ENCODE results near the gene NME3. TPM values are rescaled to one million over a fixed set of nuclear protein-coding genes. Genes with fewer than 3 reads are reported as not detected.

Gene NME3
- total and polyA plus RNA-seq, 9 of the 15 experiments (the other 6 are each of a cell fraction or from before 2014, with no cell fraction given): 0.68 to 76.3 (median 11.5) TPM

- TF ChIP-seq MGA (IDR thresholded peaks at IDR 0.05): peak; percentile 75
- TF ChIP-seq PTRF (tag; IDR thresholded peaks at IDR 0.05): no peak
- no peak for TF ChIP-seq POLR2AphosphoS2 (IDR thresholded peaks at IDR 0.05; ENCODE audit: low read length)
- no peak for TF ChIP-seq CLOCK (CRISPR knock-in tag; IDR thresholded peaks at IDR 0.05; ENCODE audit: borderline replicate concordance)
- TF ChIP-seq HDAC6 (IDR thresholded peaks at IDR 0.05; ENCODE audit: low read depth, low read length): no peak
- TF ChIP-seq ETS1 (conservative IDR thresholded peaks at IDR 0.05; ENCODE audit: control insufficient read depth, low read depth, low read length): peak; percentile 46; the same call in 1 of the 2 replicates
- no peak for TF ChIP-seq LCOR (CRISPR knock-in tag; IDR thresholded peaks at IDR 0.05)
- no peak for TF ChIP-seq NCOA2 (IDR thresholded peaks at IDR 0.05; ENCODE audit: partially characterized antibody in 2 of 2)
- TF ChIP-seq TAF1 (IDR thresholded peaks at IDR 0.05; ENCODE audit: control insufficient read depth, extremely low read depth, insufficient read depth, low read length, severe bottlenecking): no peak
Observed at GRCh38 chr16:1812732-1813163, 41.4 kb upstream of the NME3 start (continued).
